KMS-11 (cell line): ENCODE measurements around the gene GGT6.

Experiments used
- H2AFZ ChIP-seq: fragments of 200-600 bp; sonication (generic); 2 replicates; pipeline ENCODE4 v1.6.1; 2016; ENCODE audit warnings: antibody characterized with exemption, mixed run types, low read depth
- H3K27ac ChIP-seq: fragments of 200-600 bp; sonication (generic); 2 replicates; pipeline ENCODE4 v1.6.1; 2016; ENCODE audit warnings: mild to moderate bottlenecking, mixed run types
- H3K27me3 ChIP-seq: fragments of 200-600 bp; sonication (generic); 2 replicates; pipeline ENCODE4 v1.6.1; 2017; ENCODE audit warnings: mild to moderate bottlenecking, low read depth, mixed run types, moderate library complexity; ENCODE audit not compliant: insufficient read depth
- H3K36me3 ChIP-seq: fragments of 200-600 bp; sonication (generic); 2 replicates; pipeline ENCODE4 v1.6.1; 2017; ENCODE audit warnings: mild to moderate bottlenecking, mixed run types; ENCODE audit not compliant: insufficient read depth
- H3K4me1 ChIP-seq: fragments of 200-600 bp; sonication (generic); 2 replicates; pipeline ENCODE4 v1.6.1; 2016; ENCODE audit warnings: mild to moderate bottlenecking, low read depth, mixed run types; ENCODE audit not compliant: poor library complexity, severe bottlenecking
- H3K4me2 ChIP-seq: fragments of 200-600 bp; sonication (generic); 2 replicates; pipeline ENCODE4 v1.7.0; 2016; ENCODE audit warnings: mild to moderate bottlenecking, mixed run types
- H3K4me3 ChIP-seq: fragments of 200-600 bp; sonication (generic); IDR thresholded peaks from 2 replicates; pipeline ENCODE4 v1.6.1; 2017; ENCODE audit warnings: low read depth, low read length, mixed read lengths; ENCODE audit not compliant: insufficient read depth
- H3K79me2 ChIP-seq: fragments of 200-600 bp; sonication (generic); 2 replicates; pipeline ENCODE4 v1.6.1; 2016; ENCODE audit warnings: low read depth, mixed run types; ENCODE audit not compliant: insufficient read depth
- H3K9ac ChIP-seq: fragments of 200-600 bp; sonication (generic); 2 replicates; pipeline ENCODE4 v1.6.1; 2016; ENCODE audit warnings: mild to moderate bottlenecking, mixed run types
- H4K20me1 ChIP-seq: fragments of 200-600 bp; sonication (generic); 2 replicates; pipeline ENCODE4 v1.6.1; 2016; ENCODE audit warnings: mild to moderate bottlenecking, mixed run types; ENCODE audit not compliant: insufficient read depth
- CTCF ChIP-seq: fragments of 200-600 bp; sonication (generic); conservative IDR thresholded peaks from 2 replicates; pipeline ENCODE4 v1.6.1; 2017; ENCODE audit warnings: low read depth, mild to moderate bottlenecking, antibody characterized with exemption, low read length, moderate library complexity, mixed read lengths

GGT6 gene

GRCh38 chr17:4556996-4557395 is 3.4 kb downstream of the GGT6 start:
- H2AFZ ChIP-seq: no peak overlapping the region
- no peak overlapping the region for H3K4me3 ChIP-seq
- no peak overlapping the region for H3K27ac ChIP-seq
- H3K79me2 ChIP-seq: peaks cover 26% of the 10 kb centered on the region
- H3K4me2 ChIP-seq: no peak overlapping the region
- no peak for TF ChIP-seq CTCF
- H3K36me3 ChIP-seq: no peaks in the 10 kb centered on the region
- peaks cover 8% of the 10 kb centered on the region for H3K4me1 ChIP-seq
- H3K9ac ChIP-seq: no peak overlapping the region
- no peaks in the 10 kb centered on the region for H4K20me1 ChIP-seq
- H3K27me3 ChIP-seq: no peaks in the 10 kb centered on the region

GRCh38 chr17:4555873-4556759 is 4.3 kb downstream of the GGT6 start:
- Histone ChIP-seq H3K36me3 (no peaks in the 10 kb centered on the region), H3K27me3 (no peaks in the 10 kb centered on the region), H3K4me2 (peak overlapping the region; percentile 94), H2AFZ (peak overlapping the region; percentile 85), H3K4me1 (peaks cover 4% of the 10 kb centered on the region), H4K20me1 (no peaks in the 10 kb centered on the region), H3K9ac (peak overlapping the region; percentile 73; the same call in 1 of the 2 replicates), H3K4me3 (no peak overlapping the region), H3K79me2 (peaks cover 26% of the 10 kb centered on the region), H3K27ac (peak overlapping the region; percentile 42; the same call in 1 of the 2 replicates)
- no peak for TF ChIP-seq CTCF

GRCh38 chr17:4554997-4555799 is 5.2 kb downstream of the GGT6 start, which contains the start of gene MYBBP1A:
TSS of gene MYBBP1A (minus strand) at chr17:4555384. CDS start at chr17:4555324, 60 bp downstream.
- peak within 1 kb of the TSS; percentile 73 for H3K9ac ChIP-seq
- H3K4me1 ChIP-seq: peaks cover 4% of the 10 kb centered on the region
- H3K27ac ChIP-seq: peak within 1 kb of the TSS; percentile 42; the same call in 1 of the 2 replicates
- no peaks in the 10 kb centered on the region for H3K27me3 ChIP-seq
- H4K20me1 ChIP-seq: no peaks in the 10 kb centered on the region
- H2AFZ ChIP-seq: peak within 1 kb of the TSS; percentile 85
- H3K79me2 ChIP-seq: peaks cover 26% of the 10 kb centered on the region
- no peaks in the 10 kb centered on the region for H3K36me3 ChIP-seq
- H3K4me3 ChIP-seq: no peak within 1 kb of the TSS
- peak within 1 kb of the TSS; percentile 94 for H3K4me2 ChIP-seq
- TF ChIP-seq CTCF: no peak

- no peak overlapping the region; the same call in 1 of the 2 replicates for H3K27ac ChIP-seq
- no peaks in the 10 kb centered on the region for H3K36me3 ChIP-seq
- peaks cover 4% of the 10 kb centered on the region for H3K4me1 ChIP-seq
- H3K4me3 ChIP-seq: no peak overlapping the region
- TF ChIP-seq CTCF: no peak
- peak overlapping the region; percentile 94 for H3K4me2 ChIP-seq
- no peaks in the 10 kb centered on the region for H4K20me1 ChIP-seq
- H2AFZ ChIP-seq: peak overlapping the region; percentile 85; the same call in 1 of the 2 replicates
- H3K27me3 ChIP-seq: no peaks in the 10 kb centered on the region
- peaks cover 26% of the 10 kb centered on the region for H3K79me2 ChIP-seq
- peak overlapping the region; percentile 73 for H3K9ac ChIP-seq
These were observed 5.9 kb downstream of the GGT6 start for GRCh38 chr17:4554441-4554996.
